OCI-LY3 (cell line): ENCODE results near the gene AARS2.

ENCODE experiments used
- EZH2phosphoT487 ChIP-seq: fragments of 200-600 bp; shearing (Covaris generic); IDR thresholded peaks from 2 replicates; pipeline ENCODE4 v1.6.1; 2018; ENCODE audit warnings: antibody characterized with exemption, mixed run types, low read depth
- TF ChIP-seq, protein P1 (sequence below): fragments of 200-600, 300-600 bp; sonication (generic); IDR thresholded peaks from 2 replicates; pipeline ENCODE4 v1.5.1; 2014; ENCODE audit warnings: antibody characterized with exemption, low read length, low read depth

DNA sequence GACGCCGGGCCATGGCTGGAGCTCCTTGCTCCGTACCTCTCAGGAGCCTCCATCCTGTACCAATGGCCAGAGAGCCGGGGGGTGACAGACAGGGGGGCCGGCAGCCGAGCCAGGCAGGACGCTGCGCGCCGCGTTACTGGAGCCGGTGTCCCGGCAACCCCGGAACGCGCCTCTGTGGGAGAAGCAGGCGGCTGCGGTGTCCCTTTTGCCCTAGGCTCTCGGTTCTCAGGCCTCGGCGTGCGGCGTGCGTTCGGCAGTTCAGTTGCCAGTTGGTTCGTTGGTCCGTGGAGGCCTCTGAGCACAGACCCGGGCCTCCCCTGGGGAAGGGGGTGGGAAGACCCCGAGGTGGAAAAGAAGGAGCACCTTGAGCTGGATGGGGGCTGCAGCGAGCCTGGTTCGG lies 29.3 kb upstream of the AARS2 start, which contains the start of gene SPATS1:
- TF ChIP-seq, protein P1, sequence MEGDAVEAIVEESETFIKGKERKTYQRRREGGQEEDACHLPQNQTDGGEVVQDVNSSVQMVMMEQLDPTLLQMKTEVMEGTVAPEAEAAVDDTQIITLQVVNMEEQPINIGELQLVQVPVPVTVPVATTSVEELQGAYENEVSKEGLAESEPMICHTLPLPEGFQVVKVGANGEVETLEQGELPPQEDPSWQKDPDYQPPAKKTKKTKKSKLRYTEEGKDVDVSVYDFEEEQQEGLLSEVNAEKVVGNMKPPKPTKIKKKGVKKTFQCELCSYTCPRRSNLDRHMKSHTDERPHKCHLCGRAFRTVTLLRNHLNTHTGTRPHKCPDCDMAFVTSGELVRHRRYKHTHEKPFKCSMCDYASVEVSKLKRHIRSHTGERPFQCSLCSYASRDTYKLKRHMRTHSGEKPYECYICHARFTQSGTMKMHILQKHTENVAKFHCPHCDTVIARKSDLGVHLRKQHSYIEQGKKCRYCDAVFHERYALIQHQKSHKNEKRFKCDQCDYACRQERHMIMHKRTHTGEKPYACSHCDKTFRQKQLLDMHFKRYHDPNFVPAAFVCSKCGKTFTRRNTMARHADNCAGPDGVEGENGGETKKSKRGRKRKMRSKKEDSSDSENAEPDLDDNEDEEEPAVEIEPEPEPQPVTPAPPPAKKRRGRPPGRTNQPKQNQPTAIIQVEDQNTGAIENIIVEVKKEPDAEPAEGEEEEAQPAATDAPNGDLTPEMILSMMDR: no peak
- no peak for TF ChIP-seq EZH2phosphoT487
